ENCODE results near the gene HIRA. TPM values are rescaled to one million over a fixed set of nuclear protein-coding genes. Genes with fewer than 3 reads are reported as not detected.

The HIRA gene
- total and polyA plus RNA-seq, 2 experiments from 2014 or later = 9.4 to 58.3 TPM

GRCh38 chr22:19374410-19374809, 57.1 kb downstream of the HIRA start:
- no peaks in the 10 kb centered on the region for H3K9me2 ChIP-seq (ENCODE audit: insufficient read depth)
- DNase-seq (ENCODE audit: low spot score) (no peak), ATAC-seq (no peak)
- no peaks in the 10 kb centered on the region for H3K79me2 ChIP-seq (replicated peaks; ENCODE audit: insufficient read depth)
- H2AFZ ChIP-seq = no peak overlapping the region
- peaks cover 10% of the 10 kb centered on the region for H3K27me3 Mint-ChIP-seq (ENCODE audit: insufficient read depth, low read depth, poor library complexity)
- no peak overlapping the region for H3K4me3 Mint-ChIP-seq
- peaks cover 59% of the 10 kb centered on the region for H3K36me3 Mint-ChIP-seq (ENCODE audit: low read depth)
- no peak overlapping the region for H3K4me2 ChIP-seq
- H3K4me1 ChIP-seq (ENCODE audit: insufficient read depth) = no peaks in the 10 kb centered on the region
- H4K20me1 ChIP-seq (replicated peaks; ENCODE audit: insufficient read depth) = peaks cover 3% of the 10 kb centered on the region
- no peaks in the 10 kb centered on the region for H3F3A ChIP-seq (replicated peaks; ENCODE audit: low read depth)
- peaks cover 42% of the 10 kb centered on the region for H3K36me3 ChIP-seq (ENCODE audit: insufficient read depth)
- H3K27ac ChIP-seq (ENCODE audit: low read depth) = no peak overlapping the region
- no peaks in the 10 kb centered on the region for H3K27me3 ChIP-seq (ENCODE audit: insufficient read depth)
- no peaks in the 10 kb centered on the region for H3K4me1 Mint-ChIP-seq
- TF ChIP-seq CREB1 (CRISPR knock-in tag; IDR thresholded peaks at IDR 0.05; ENCODE audit: low read depth) (no peak), REST (IDR thresholded peaks at IDR 0.05; ENCODE audit: unreplicated experiment) (no peak), NANOG (IDR thresholded peaks at IDR 0.05; ENCODE audit: borderline replicate concordance) (no peak), STAT1 (IDR thresholded peaks at IDR 0.05; ENCODE audit: unreplicated experiment) (no peak), POLR2AphosphoS5 (IDR thresholded peaks at IDR 0.05; ENCODE audit: low read depth) (no peak), JUNB (IDR thresholded peaks at IDR 0.05; ENCODE audit: unreplicated experiment) (no peak), EZH2phosphoT487 (IDR thresholded peaks at IDR 0.05; ENCODE audit: unreplicated experiment) (no peak), ZNF331 (CRISPR knock-in tag; IDR thresholded peaks at IDR 0.05; ENCODE audit: low read depth) (no peak), CTCF (conservative IDR thresholded peaks at IDR 0.05; ENCODE audit: low read depth in 2 of 2) (no peak), ZNF462 (CRISPR knock-in tag; IDR thresholded peaks at IDR 0.05) (no peak), EZH2 (IDR thresholded peaks at IDR 0.05; ENCODE audit: low read depth, unreplicated experiment) (no peak), ZNF114 (CRISPR knock-in tag; IDR thresholded peaks at IDR 0.05) (no peak), ETS1 (IDR thresholded peaks at IDR 0.05) (no peak)
- no peaks in the 10 kb centered on the region for H3K9me3 Mint-ChIP-seq
- no peak overlapping the region for H3K27ac Mint-ChIP-seq
- no peak overlapping the region for H3K4me3 ChIP-seq
